LNCAP (cell line): ENCODE results near the gene TNS3.

Source experiments
- TF ChIP-seq, protein P1 (sequence below): fragments of 450-650 bp; IDR thresholded peaks from 2 replicates; pipeline ENCODE4 v1.5.1; 2017; ENCODE audit warnings: mild to moderate bottlenecking

TNS3 gene

DNA sequence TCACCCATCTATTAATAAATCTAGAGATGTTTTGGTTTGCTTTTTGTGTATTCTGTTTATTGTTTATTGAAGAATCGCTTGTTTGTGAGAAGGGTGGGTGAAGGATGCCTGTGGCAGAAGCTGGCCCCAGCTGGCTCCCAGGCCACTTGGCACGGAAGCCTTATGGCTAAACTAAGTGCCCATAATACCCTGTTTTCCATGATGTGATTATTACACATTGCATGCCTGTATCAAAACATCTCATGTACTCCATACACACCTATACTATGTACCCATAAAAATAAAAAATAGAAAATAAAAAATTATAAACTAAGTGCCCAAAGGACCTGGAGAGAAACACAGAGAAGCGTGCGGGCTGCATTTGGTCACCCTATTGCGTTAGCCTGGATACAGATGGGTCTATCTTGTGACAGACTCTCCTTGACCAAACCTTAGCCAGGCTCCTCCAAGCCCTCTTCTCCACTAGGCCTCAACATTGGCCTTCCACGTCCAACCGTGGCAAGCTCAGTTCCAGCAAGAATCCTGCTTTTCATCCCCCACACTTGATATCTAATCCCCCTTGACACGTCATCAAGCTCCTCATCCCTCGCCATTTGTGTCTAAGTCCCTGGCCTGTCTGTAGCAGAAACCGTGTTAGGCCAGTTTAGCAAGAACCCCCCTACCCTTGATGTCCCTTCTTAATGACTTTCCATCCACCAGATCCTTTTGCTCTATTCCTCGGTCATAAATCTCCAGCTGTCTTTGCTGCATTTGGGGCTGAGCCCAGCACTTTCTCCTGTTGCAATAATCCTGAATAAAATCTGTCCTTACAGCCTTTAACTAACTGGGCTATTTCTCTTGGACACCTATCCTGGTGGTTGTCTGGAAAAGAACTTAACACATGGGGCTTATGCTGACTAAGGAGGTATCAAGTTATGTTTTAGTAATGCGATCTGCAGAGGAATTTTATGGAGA, 245.2 kb downstream of the TNS3 start:
- TF ChIP-seq, protein P1, sequence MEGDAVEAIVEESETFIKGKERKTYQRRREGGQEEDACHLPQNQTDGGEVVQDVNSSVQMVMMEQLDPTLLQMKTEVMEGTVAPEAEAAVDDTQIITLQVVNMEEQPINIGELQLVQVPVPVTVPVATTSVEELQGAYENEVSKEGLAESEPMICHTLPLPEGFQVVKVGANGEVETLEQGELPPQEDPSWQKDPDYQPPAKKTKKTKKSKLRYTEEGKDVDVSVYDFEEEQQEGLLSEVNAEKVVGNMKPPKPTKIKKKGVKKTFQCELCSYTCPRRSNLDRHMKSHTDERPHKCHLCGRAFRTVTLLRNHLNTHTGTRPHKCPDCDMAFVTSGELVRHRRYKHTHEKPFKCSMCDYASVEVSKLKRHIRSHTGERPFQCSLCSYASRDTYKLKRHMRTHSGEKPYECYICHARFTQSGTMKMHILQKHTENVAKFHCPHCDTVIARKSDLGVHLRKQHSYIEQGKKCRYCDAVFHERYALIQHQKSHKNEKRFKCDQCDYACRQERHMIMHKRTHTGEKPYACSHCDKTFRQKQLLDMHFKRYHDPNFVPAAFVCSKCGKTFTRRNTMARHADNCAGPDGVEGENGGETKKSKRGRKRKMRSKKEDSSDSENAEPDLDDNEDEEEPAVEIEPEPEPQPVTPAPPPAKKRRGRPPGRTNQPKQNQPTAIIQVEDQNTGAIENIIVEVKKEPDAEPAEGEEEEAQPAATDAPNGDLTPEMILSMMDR, result no peak

DNA sequence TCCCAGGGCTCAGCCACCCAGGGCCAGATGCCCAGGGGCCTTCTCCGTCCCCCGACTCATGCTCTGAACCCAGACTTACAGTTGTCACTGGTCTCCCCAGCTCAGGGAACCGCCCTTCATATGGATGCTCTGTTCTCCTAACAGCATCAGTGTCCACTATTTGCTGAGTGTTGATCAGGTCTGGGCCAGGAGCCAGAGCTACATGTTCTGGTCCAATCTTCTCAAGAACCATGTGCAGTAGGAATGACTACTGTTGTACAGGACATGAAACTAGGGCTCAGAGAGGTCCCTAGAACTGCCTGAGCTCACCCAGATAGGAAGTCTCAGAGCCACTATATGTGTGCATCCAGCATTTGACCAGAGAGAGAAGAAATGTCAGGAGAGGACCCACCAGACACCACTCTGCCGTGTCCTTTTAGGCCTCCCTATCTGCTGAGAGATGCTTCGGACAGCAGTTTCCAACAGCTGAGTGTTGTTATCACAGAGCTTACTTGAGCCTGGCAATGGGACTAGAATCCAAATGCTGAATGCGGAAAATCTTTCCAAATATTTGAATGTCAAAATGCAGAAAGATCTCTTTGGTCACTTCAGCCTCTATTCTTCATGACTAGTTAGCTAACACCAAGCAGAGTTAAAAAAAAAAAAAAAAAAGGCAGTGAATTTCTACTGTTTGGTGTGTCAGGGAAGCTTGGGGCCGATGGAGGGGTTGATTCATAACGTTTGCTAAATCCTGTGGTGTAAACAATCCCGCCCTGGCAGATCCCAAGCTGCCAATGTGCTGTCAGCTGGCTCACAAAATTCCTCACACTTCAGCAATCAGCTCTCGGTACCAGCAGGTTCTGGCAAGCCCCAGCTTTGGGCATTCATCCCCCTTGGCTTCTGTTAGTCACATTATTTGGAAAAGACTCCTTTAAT, 246.1 kb downstream of the TNS3 start:
- TF ChIP-seq, protein P1, result no peak

DNA sequence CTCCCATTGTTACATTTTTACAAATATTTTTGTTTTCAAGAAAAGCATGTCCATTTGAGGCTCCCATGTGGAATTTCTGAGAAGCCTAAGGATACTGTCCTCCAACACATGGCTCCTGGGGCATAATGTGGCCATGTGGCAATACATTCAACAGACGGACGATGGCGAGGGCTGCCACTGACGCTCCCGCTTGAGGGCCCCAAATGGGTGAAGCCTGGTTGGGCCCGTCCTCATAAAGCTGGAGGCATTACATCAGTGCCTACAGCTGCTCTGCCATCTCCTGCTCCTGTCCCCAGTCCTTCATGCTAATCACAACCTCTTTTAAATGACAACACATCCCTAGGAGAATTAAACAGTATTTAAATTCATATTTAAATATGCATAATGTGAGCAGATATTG, 246.8 kb downstream of the TNS3 start:
- TF ChIP-seq, protein P1, result no peak

DNA sequence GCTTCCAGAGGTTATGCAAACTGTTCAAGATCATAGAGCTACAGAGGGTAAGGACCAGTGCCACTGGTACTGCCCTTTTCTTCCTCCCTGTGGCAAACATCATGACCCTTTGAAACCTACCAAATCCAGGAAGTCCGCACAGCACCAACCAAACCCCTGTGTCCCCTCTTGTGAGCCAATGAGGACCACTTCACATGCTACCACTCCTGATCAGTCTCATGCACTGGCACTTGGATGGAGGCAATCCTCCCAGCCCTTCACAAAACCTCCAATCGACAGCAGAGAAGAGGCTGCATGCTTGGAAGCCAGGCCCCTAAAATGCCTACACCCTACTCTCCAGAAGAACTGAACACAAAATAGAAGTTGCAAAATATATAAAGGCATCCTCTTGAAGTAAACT, 248.0 kb downstream of the TNS3 start:
- TF ChIP-seq, protein P1, result no peak

DNA sequence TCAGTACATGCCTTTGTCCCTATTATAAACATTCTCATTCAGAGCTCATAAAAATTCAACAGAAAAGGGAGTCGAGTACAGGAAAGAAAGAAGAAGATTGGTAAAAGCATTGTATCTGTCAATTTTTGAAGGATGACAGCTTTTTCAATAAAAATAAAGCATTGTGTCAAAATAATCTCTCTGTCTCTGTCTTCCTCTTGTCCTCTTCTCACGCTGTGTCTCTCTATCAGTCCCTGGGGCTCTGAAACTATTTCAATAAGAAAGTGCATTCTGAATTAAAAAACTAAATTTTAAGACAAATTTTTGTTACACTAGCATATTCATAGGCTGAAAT, 248.4 kb downstream of the TNS3 start:
- TF ChIP-seq, protein P1, result no peak

DNA sequence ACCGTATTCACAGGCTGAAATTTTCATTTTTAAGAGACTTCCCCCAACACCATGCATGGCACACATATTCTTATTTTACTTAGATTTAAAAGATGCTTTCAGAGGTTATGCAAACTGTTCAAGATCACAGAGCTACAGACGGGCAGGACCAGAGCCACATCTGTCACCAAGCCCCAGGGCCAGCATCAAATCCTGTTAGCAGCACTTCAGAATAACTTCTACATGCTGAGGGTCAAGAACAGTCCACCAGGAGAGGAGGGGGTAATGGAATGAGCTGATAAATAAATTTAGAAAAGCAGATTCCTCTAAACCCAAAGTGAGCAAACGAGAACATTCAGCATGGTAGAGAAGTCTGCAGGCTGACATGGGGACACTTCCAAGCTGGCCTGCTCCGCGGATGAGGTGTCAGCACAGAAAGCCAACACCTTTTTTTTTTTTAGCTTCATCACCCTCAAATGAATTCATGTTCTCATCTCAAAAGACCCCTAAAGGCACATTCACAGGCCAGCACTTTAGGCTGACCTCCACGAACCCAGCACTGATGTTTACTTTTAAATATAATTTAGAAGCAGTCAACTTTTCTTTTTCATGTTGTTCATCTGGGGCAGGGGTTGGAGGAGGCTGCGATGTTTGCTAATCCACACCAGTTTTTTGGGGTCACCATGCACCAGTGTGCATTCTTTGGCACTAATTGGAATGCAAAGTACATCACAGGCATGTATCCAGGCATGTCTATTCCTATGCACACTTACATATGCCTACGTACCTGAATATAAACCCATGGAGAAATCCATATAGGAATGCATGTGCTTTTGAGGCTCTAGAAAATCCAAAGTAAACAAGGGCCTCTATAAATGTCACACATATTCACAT, 249.0 kb downstream of the TNS3 start:
- TF ChIP-seq, protein P1, result no peak

DNA sequence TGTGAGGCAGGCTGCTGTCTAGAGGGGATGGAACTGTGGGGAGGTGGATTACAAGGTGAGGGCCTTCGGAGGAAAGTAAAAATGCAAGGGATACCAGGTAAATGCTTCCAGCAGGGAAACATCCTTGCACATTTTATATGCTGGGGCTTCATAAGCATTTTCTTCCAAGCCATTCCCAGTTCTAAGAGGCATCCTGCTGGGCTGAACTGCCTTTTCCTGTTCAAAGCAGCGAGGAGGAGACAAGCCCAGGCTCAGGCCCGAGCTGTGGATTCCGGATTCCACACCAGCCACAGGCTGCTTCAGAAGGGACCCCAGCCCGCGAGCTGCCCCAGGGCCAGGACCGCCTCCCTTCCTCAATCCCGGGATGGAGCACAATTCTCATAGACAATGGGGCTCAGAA, 249.7 kb downstream of the TNS3 start:
- TF ChIP-seq, protein P1, result no peak
